Measurements from ENCODE around the gene ST6GALNAC4. TPM values are rescaled to one million over a fixed set of nuclear protein-coding genes. Genes with fewer than 3 reads are reported as not detected.

Gene ST6GALNAC4
- total and polyA plus RNA-seq, 8 donors: 20.7 to 89.9 (median 26.4) TPM

GRCh38 chr9:127874301-127875221 lies 42.3 kb downstream of the ST6GALNAC4 start:
- DNase-seq: peak in 1 of 4 donors; percentile 73
- Histone ChIP-seq H3K36me3 (peaks cover 0 to 30% of the 10 kb centered on the region in 2 donors), H3K27ac (peak overlapping the region in 1 of 2 donors; percentile 70), H3K4me1 (peaks cover 27 to 60% of the 10 kb centered on the region in 2 donors), H3K4me3 (peak overlapping the region in 1 of 2 donors; percentile 14), H3K9me3 (no peaks in the 10 kb centered on the region), H3K27me3 (peaks cover 0 to 13% of the 10 kb centered on the region in 2 donors)
- ATAC-seq: no peak
- intact Hi-C loops (cut with DNase I): loop anchor here in 1 of 2 donors (5.0 to 10.0 kb wide), 2 partner anchors 80 to 137 kb away; partner anchors contain the start of gene TOR2A
- TF ChIP-seq CTCF (IDR thresholded peaks at IDR 0.05): no peak

GRCh38 chr9:127873886-127874285 lies 43.0 kb downstream of the ST6GALNAC4 start:
- no peak for TF ChIP-seq CTCF (IDR thresholded peaks at IDR 0.05)
- Histone ChIP-seq H3K4me3 (peak overlapping the region in 1 of 2 donors; percentile 14), H3K36me3 (peaks cover 0 to 30% of the 10 kb centered on the region in 2 donors), H3K4me1 (peaks cover 27 to 67% of the 10 kb centered on the region in 2 donors), H3K9me3 (no peaks in the 10 kb centered on the region), H3K27ac (peak overlapping the region in 1 of 2 donors; percentile 16), H3K27me3 (peaks cover 0 to 13% of the 10 kb centered on the region in 2 donors)
- intact Hi-C loops (cut with DNase I): loop anchor here in 1 of 2 donors (5.0 to 10.0 kb wide), 2 partner anchors 79 to 137 kb away; partner anchors contain the start of gene TOR2A
- DNase-seq: peak in 2 of 4 donors; percentile 80 to 86
- peak; percentile 6 for ATAC-seq

- intact Hi-C loops (cut with DNase I): loop anchor here in 1 of 2 donors (5.0 to 10.0 kb wide), 2 partner anchors 78 to 136 kb away; partner anchors contain the start of gene TOR2A
- Histone ChIP-seq H3K27ac (no peak overlapping the region), H3K27me3 (peaks cover 0 to 13% of the 10 kb centered on the region in 2 donors), H3K36me3 (peaks cover 0 to 34% of the 10 kb centered on the region in 2 donors), H3K4me3 (no peak overlapping the region), H3K4me1 (peaks cover 27 to 68% of the 10 kb centered on the region in 2 donors), H3K9me3 (no peaks in the 10 kb centered on the region)
- DNase-seq: peak in 1 of 4 donors; percentile 80
- no peak for ATAC-seq
- no peak for TF ChIP-seq CTCF (IDR thresholded peaks at IDR 0.05)
Measured at GRCh38 chr9:127873223-127873691, 43.6 kb downstream of the ST6GALNAC4 start.

- TF ChIP-seq CTCF (IDR thresholded peaks at IDR 0.05): no peak
- H3K27ac ChIP-seq: no peak overlapping the region
- no peak for ATAC-seq
- peaks cover 23 to 68% of the 10 kb centered on the region in 2 donors for H3K4me1 ChIP-seq
- peaks cover 0 to 7% of the 10 kb centered on the region in 2 donors for H3K27me3 ChIP-seq
- DNase-seq: no peak
- H3K36me3 ChIP-seq: peaks cover 0 to 41% of the 10 kb centered on the region in 2 donors
- no peaks in the 10 kb centered on the region for H3K9me3 ChIP-seq
- H3K4me3 ChIP-seq: no peak overlapping the region
- intact Hi-C loops (cut with DNase I): loop anchor here in 1 of 2 donors (5.0 to 10.0 kb wide), 2 partner anchors 78 to 135 kb away; partner anchors contain the start of gene TOR2A
Measured at GRCh38 chr9:127872369-127873222, 44.2 kb downstream of the ST6GALNAC4 start.
